Right ventricle myocardium inferior (tissue), 1 donor: ENCODE data around the gene PMS1. TPM values are rescaled to one million over a fixed set of nuclear protein-coding genes. Genes with fewer than 3 reads are reported as not detected.

Source experiments
- ATAC-seq: fragments of 200-7000 bp; cut with Tn5 transposase; one replicate; pipeline ENCODE4 v1.9.1; 2020; ENCODE audit warnings: mild to moderate bottlenecking, moderate library complexity
- DNase-seq: peaks from one replicate; pipeline ENCODE4 v3.0.0; 2021; ENCODE audit errors: missing footprints
- intact Hi-C: fragments of 100-400 bp; cut with DNase I; formaldehyde crosslinking; loops from one replicate; pipeline ENCODE4 v1.11.0; 2022
- total RNA-seq: library from RNA; stranded (reverse); fragmentation: NEBNext Ultra II Directional; extraction: Animal tissue kit (Norgen Biotek cat#: 25700); gene quantifications from one replicate; pipeline ENCODE4 v1.2.1, GENCODE V29; 2021
- donor health status: DM: no; HTN: yes; CAD: no; lungs with severe emphysema.

The PMS1 gene
- total RNA-seq, 1 donor from 2014 or later = 15.1 TPM

GRCh38 chr2:189896809-189897208, 112.6 kb downstream of the PMS1 start:
- intact Hi-C loops = no loop called here
- DNase-seq (no peak), ATAC-seq (no peak)

GRCh38 chr2:189899101-189899500, 114.9 kb downstream of the PMS1 start:
- DNase-seq (no peak), ATAC-seq (no peak)
- intact Hi-C loops = no loop called here

GRCh38 chr2:189900726-189901125, 116.5 kb downstream of the PMS1 start:
- DNase-seq (no peak), ATAC-seq (no peak)
- intact Hi-C loops = no loop called here

- DNase-seq (no peak), ATAC-seq (no peak)
- intact Hi-C loops = no loop called here
Observed at GRCh38 chr2:189901664-189902063, 117.4 kb downstream of the PMS1 start.

- intact Hi-C loops = no loop called here
- ATAC-seq (no peak), DNase-seq (no peak)
Observed at GRCh38 chr2:189913821-189914220, 129.6 kb downstream of the PMS1 start.

GRCh38 chr2:189916651-189917050, 132.4 kb downstream of the PMS1 start:
- intact Hi-C loops = no loop called here
- ATAC-seq (no peak), DNase-seq (no peak)

Other genes starting within 250 kb of the PMS1 start
- gene SLC40A1, start 203.7 kb upstream of the PMS1 start, total RNA-seq = 51.0 TPM
- 35.2 TPM for gene ASNSD1, start 123.0 kb upstream of the PMS1 start, total RNA-seq
- 6.0 TPM for gene ANKAR, start 109.8 kb upstream of the PMS1 start, total RNA-seq
- 8.7 TPM for gene OSGEPL1, start 21.7 kb upstream of the PMS1 start, total RNA-seq
- 21.9 TPM for gene ORMDL1, start 111 bp upstream of the PMS1 start, total RNA-seq